ENCODE results near the gene HRNR.

Gene HRNR

GRCh38 chr1:152188673-152189591 is 35.1 kb downstream of the HRNR start:
- peak; percentile 92 for TF ChIP-seq CTCF (IDR thresholded peaks at IDR 0.05; ENCODE audit: borderline replicate concordance, control extremely low read depth, extremely low read depth, insufficient read depth, missing control alignments)
- DNase-seq (ENCODE audit: low spot score): peak; percentile 64
- in situ Hi-C loops (cut with MboI; ENCODE audit: low sequenced_read_pairs, unreplicated experiment): loop anchor here (5.0 kb wide), 1 partner anchor 268 kb away; no protein-coding TSS in a partner anchor

- in situ Hi-C loops (cut with MboI; ENCODE audit: low sequenced_read_pairs, unreplicated experiment): loop anchor here (5.0 kb wide), 1 partner anchor 271 kb away; no protein-coding TSS in a partner anchor
- no peak for DNase-seq (ENCODE audit: low spot score)
- no peak for TF ChIP-seq CTCF (IDR thresholded peaks at IDR 0.05; ENCODE audit: borderline replicate concordance, control extremely low read depth, extremely low read depth, insufficient read depth, missing control alignments)
Measured at GRCh38 chr1:152186556-152187285, 37.3 kb downstream of the HRNR start.

- TF ChIP-seq CTCF (IDR thresholded peaks at IDR 0.05; ENCODE audit: borderline replicate concordance, control extremely low read depth, extremely low read depth, insufficient read depth, missing control alignments): peak; percentile 82
- in situ Hi-C loops (cut with MboI; ENCODE audit: low sequenced_read_pairs, unreplicated experiment): loop anchor here (5.0 kb wide), 1 partner anchor 272 kb away; no protein-coding TSS in a partner anchor
- peak; percentile 43 for DNase-seq (ENCODE audit: low spot score)
Measured at GRCh38 chr1:152185544-152186391, 38.2 kb downstream of the HRNR start.

GRCh38 chr1:152182944-152183361 is 41.0 kb downstream of the HRNR start:
- no peak for TF ChIP-seq CTCF (IDR thresholded peaks at IDR 0.05; ENCODE audit: borderline replicate concordance, control extremely low read depth, extremely low read depth, insufficient read depth, missing control alignments)
- in situ Hi-C loops (cut with MboI; ENCODE audit: low sequenced_read_pairs, unreplicated experiment): loop anchor here (5.0 kb wide), 1 partner anchor 131 kb away; no protein-coding TSS in a partner anchor
- no peak for DNase-seq (ENCODE audit: low spot score)

GRCh38 chr1:152182431-152182830 is 41.6 kb downstream of the HRNR start:
- no peak for DNase-seq (ENCODE audit: low spot score)
- in situ Hi-C loops (cut with MboI; ENCODE audit: low sequenced_read_pairs, unreplicated experiment): loop anchor here (5.0 kb wide), 1 partner anchor 130 kb away; no protein-coding TSS in a partner anchor
- TF ChIP-seq CTCF (IDR thresholded peaks at IDR 0.05; ENCODE audit: borderline replicate concordance, control extremely low read depth, extremely low read depth, insufficient read depth, missing control alignments): peak; percentile 43

All from GM13976 (cell line).